Heart right ventricle (tissue), 16 donors: Measurements from ENCODE around the gene LRRC8B. TPM values are rescaled to one million over a fixed set of nuclear protein-coding genes. Genes with fewer than 3 reads are reported as not detected.
"Not testable (repeated sequence)": the region's sequence is repeated elsewhere in the genome, so short reads cannot be mapped to it uniquely, and the experiment has no call there.

Source experiments
- ATAC-seq, 8 donors: fragments of 200-7000 bp; cut with Tn5 transposase; one replicate each; pipeline ENCODE4 v1.9.1; 2020; ENCODE audit warnings: mild to moderate bottlenecking in 8 of 8, moderate library complexity in 8 of 8, moderate number of reproducible peaks in 1 of 8
- DNase-seq, 2 donors: peaks; one replicate each; pipeline ENCODE4 v3.0.0-alpha.2; 2020
- H3K27ac ChIP-seq, 10 donors: fragments of 200-600 bp; sonication (generic) in 2 of 10; one replicate each; pipeline versions ENCODE4 v1.5.0 to v1.8.0; 2020 to 2022; ENCODE audit warnings: mild to moderate bottlenecking in 3 of 10
- H3K27me3 ChIP-seq, 7 donors: fragments of 200-600 bp; one replicate each; pipeline ENCODE4 v1.8.0; 2021 to 2022; ENCODE audit warnings: mild to moderate bottlenecking in 2 of 7
- H3K36me3 ChIP-seq, 9 donors: fragments of 200-600 bp; sonication (generic) in 1 of 9; one replicate each; pipeline versions ENCODE4 v1.5.0 to v1.8.0; 2020 to 2022; ENCODE audit warnings: mild to moderate bottlenecking in 2 of 9
- H3K4me1 ChIP-seq, 9 donors: fragments of 200-600 bp; sonication (generic) in 1 of 9; one replicate each; pipeline versions ENCODE4 v1.5.0 to v1.8.0; 2020 to 2022; ENCODE audit warnings: mild to moderate bottlenecking in 4 of 9
- H3K4me3 ChIP-seq, 10 donors: fragments of 200-600 bp; sonication (generic) in 2 of 10; one replicate each; pipeline versions ENCODE4 v1.5.0 to v1.8.0; 2020 to 2022; ENCODE audit warnings: mild to moderate bottlenecking in 7 of 10, moderate library complexity in 2 of 10
- H3K9me3 ChIP-seq, 11 donors: fragments of 200-600 bp in 10 of 11; sonication (generic) in 2 of 11; one replicate each; pipeline versions ENCODE4 v1.5.0 to v1.8.0; 2013 to 2022; ENCODE audit warnings: mild to moderate bottlenecking in 2 of 11, control low read depth in 1 of 11, moderate library complexity in 1 of 11
- CTCF ChIP-seq, 9 donors: fragments of 200-600 bp; sonication (generic) in 2 of 9; IDR thresholded peaks; one replicate each; pipeline versions ENCODE4 v1.5.0 to v1.8.0; 2021 to 2022; ENCODE audit warnings: antibody characterized with exemption in 9 of 9, mild to moderate bottlenecking in 5 of 9, moderate library complexity in 1 of 9
- WGBS, 2 donors: extraction: QIAGEN DNeasy Blood & Tissue Kit; methylation state at CpG; one replicate each; pipeline ENCODE4 v1.1.7; 2013; ENCODE audit warnings: inconsistent platforms in 1 of 2; 5-methylcytosine and 5-hydroxymethylcytosine counted together
- intact Hi-C, 10 donors: fragments of 100-400 bp; cut with DNase I; formaldehyde crosslinking; loops; one replicate each; pipeline versions ENCODE4 v1.11.1 to v1.14.2; 2022
- polyA plus RNA-seq, 2 donors: library from polyadenylated mRNA; stranded (reverse); fragments of 200-250 nt; gene quantifications; one replicate each; pipeline ENCODE4 v1.2.3, GENCODE V29; 2013
- total RNA-seq, 10 donors: library from RNA; stranded (reverse); fragmentation: NEBNext Ultra II Directional in 3 of 10; extraction: Animal tissue kit (Norgen Biotek cat#: 25700) in 3 of 10; gene quantifications; one replicate each; pipeline versions ENCODE4 v1.2.1 to v1.2.4, GENCODE V29; 2021 to 2023
- donor health status: Arrhythmogenic right ventricular cardiomyopathy.
- donor health status: ischemic (EF 13 %, LVEDD 7.1; RV severe dilation, severe dysfunction).
- donor health status: healthy with polysubstance abuse.
- donor health status: DM: no; HTN: yes; CAD: no.
- donor health status: DM: no; HTN: no; CAD: no.
- donor health status: ischemic (EF 25% LVEDD 6.9; RV normal size, moderate dysfunction).
- donor health status: ischemic (EF 25% LVEDD 5.7; RV mildly dilated, moderate dysfunction).
- donor health status: healthy.
- donor health status: DM: yes; HTN: yes; CAD: no.
- donor health status: Ischemic cardiomyopathy.
- donor health status: ischemic (EF 35%, LVEDD 5.7; RV mildly dilated, moderate dysfunction).
- donor health status: nonischemic (EF 11% LVEDD 7.7; RV severe dilation, severe dysfunction).
- donor health status: DM: yes; HTN: yes; CAD: no.
- donor health status: PGD.
- donor health status: ischemic (EF 29% LVEDD 5.4; RV normal size, mild dysfunction).
- donor health status: nonischemic (EF 23%, LVEDD 6.1; RV moderate dilation, normal function).

The LRRC8B gene
- total and polyA plus RNA-seq, 12 donors: 1.7 to 6.6 (median 4.2) TPM

GRCh38 chr1:89624715-89625323 is 100.2 kb downstream of the LRRC8B start:
- 70 to 79% methylated on average over 4 of the region's 4 CpGs for WGBS, 2 donors
- Histone ChIP-seq H3K27me3 (no peaks in the 10 kb centered on the region), H3K27ac (peak overlapping the region in 2 of 10 donors; percentile 48 to 49), H3K9me3 (no peaks in the 10 kb centered on the region), H3K4me1 (peaks cover 0 to 27% (median 7%) of the 10 kb centered on the region in 9 donors), H3K4me3 (no peak overlapping the region), H3K36me3 (peaks cover 0 to 18% (median 0%) of the 10 kb centered on the region in 9 donors)
- TF ChIP-seq CTCF (IDR thresholded peaks at IDR 0.05): no peak
- DNase-seq: no peak
- intact Hi-C loops: loop anchor here in 2 of 10 donors (10.0 kb wide), 2 partner anchors 80 to 370 kb away; partner anchors contain the start of gene ZNF326 (in 1 of the 2)
- no peak for ATAC-seq

GRCh38 chr1:89627596-89627962 is 103.0 kb downstream of the LRRC8B start:
- ATAC-seq: no peak
- no peaks in the 10 kb centered on the region for H3K9me3 ChIP-seq
- intact Hi-C loops: loop anchor here in 2 of 10 donors (10.0 kb wide), 2 partner anchors 77 to 367 kb away; partner anchors contain the start of gene ZNF326 (in 1 of the 2)
- H3K27me3 ChIP-seq: no peaks in the 10 kb centered on the region
- no peak overlapping the region for H3K4me3 ChIP-seq
- H3K4me1 ChIP-seq: peaks cover 8 to 51% (median 32%) of the 10 kb centered on the region in 9 donors
- TF ChIP-seq CTCF (IDR thresholded peaks at IDR 0.05): no peak
- H3K27ac ChIP-seq: no peak overlapping the region
- DNase-seq: no peak
- H3K36me3 ChIP-seq: peaks cover 0 to 18% (median 0%) of the 10 kb centered on the region in 9 donors

GRCh38 chr1:89629146-89629545 is 104.5 kb downstream of the LRRC8B start:
- TF ChIP-seq CTCF (IDR thresholded peaks at IDR 0.05): no peak
- Histone ChIP-seq H3K36me3 (peaks cover 0 to 16% (median 0%) of the 10 kb centered on the region in 9 donors), H3K9me3 (no peaks in the 10 kb centered on the region), H3K4me1 (peaks cover 8 to 51% (median 35%) of the 10 kb centered on the region in 9 donors), H3K4me3 (no peak overlapping the region), H3K27me3 (no peaks in the 10 kb centered on the region), H3K27ac (peak overlapping the region in 1 of 10 donors; percentile 4)
- intact Hi-C loops: loop anchor here in 2 of 10 donors (10.0 kb wide), 2 partner anchors 76 to 366 kb away; partner anchors contain the start of gene ZNF326 (in 1 of the 2)
- DNase-seq: no peak
- 83 to 84% methylated on average over 2 of the region's 2 CpGs for WGBS, 2 donors
- ATAC-seq: no peak

- Histone ChIP-seq H3K27ac (peak overlapping the region in 1 of 10 donors; percentile 99), H3K36me3 (peaks cover 0 to 16% (median 0%) of the 10 kb centered on the region in 9 donors), H3K4me1 (peaks cover 8 to 51% (median 34%) of the 10 kb centered on the region in 9 donors)
- not testable (repeated sequence) for H3K4me3 ChIP-seq, DNase-seq, ATAC-seq, H3K9me3 ChIP-seq, H3K27me3 ChIP-seq
- 93 to 100% methylated on average over 2 of the region's 2 CpGs for WGBS, 2 donors
- intact Hi-C loops: loop anchor here in 2 of 10 donors (10.0 kb wide), 2 partner anchors 75 to 365 kb away; partner anchors contain the start of gene ZNF326 (in 1 of the 2)
These were observed 105.0 kb downstream of the LRRC8B start for GRCh38 chr1:89629600-89629999.

- H3K27me3 ChIP-seq: no peaks in the 10 kb centered on the region
- WGBS, 2 donors: 99% methylated on average over 3 of the region's 3 CpGs
These were observed 105.4 kb downstream of the LRRC8B start for GRCh38 chr1:89630048-89630447.

More at GRCh38 chr1:89630048-89630447, 105.4 kb downstream of the LRRC8B start:
- Histone ChIP-seq H3K27ac (peak overlapping the region in 1 of 10 donors; percentile 99), H3K4me3 (no peak overlapping the region), H3K4me1 (peaks cover 8 to 51% (median 33%) of the 10 kb centered on the region in 9 donors), H3K9me3 (no peaks in the 10 kb centered on the region), H3K36me3 (peaks cover 0 to 13% (median 0%) of the 10 kb centered on the region in 9 donors)
- intact Hi-C loops: loop anchor here in 9 of 10 donors (5.0 to 10.0 kb wide), 5 partner anchors 62 to 365 kb away; partner anchors contain the start of gene ZNF326 (in 2 of the 9)
- ATAC-seq (no peak), DNase-seq (no peak)
- no peak for TF ChIP-seq CTCF (IDR thresholded peaks at IDR 0.05)
